ENCODE results near the gene MACIR. TPM values are rescaled to one million over a fixed set of nuclear protein-coding genes. Genes with fewer than 3 reads are reported as not detected.

Gene MACIR
- total RNA-seq, 4 donors from 2014 or later, result 4.1 to 42.7 (median 24.1) TPM

DNA sequence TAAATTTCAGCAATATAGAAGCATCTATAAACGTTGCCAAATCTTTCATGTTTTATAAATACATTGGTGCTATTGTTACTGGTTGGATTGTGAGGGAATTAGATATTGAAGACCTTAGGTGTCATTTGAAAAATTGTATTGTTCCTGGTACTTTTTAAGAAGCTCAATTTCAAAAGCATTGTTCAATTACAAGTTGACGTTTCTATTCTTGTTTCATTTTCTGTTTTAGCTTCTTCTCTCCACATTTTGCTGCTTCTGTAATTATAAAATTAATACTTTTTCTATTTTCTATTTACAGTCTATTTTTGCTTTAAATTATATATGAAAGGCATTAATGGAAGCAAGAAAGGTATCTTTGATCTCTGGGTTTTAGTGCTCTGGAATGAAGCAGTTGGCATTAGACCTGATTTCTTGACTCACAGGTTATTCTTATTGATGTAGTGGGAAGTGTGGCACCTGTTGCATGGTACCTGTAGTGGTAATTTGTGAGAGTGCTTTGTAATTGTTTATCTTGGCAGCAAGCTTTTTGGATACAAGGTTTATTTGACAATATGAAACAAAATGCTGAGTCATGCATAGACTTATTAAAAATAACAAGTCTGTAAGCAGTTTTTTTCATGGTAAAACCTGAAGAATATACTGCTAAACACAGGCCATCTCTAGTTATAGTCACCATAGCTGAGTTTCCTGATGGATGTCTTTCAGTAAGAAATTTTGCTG lies 13.2 kb downstream of the MACIR start:
- no peak overlapping the region for H3K27ac ChIP-seq
- H3K4me3 ChIP-seq, result no peak overlapping the region
- no peak for DNase-seq

GRCh38 chr5:103272377-103272776 lies 13.8 kb downstream of the MACIR start:
- Histone ChIP-seq H3K27ac (no peak overlapping the region), H3K9me3 (no peaks in the 10 kb centered on the region), H3K4me1 (no peaks in the 10 kb centered on the region), H3K4me3 (no peak overlapping the region), H3K27me3 (no peaks in the 10 kb centered on the region), H3K36me3 (peaks cover 0 to 25% (median 0%) of the 10 kb centered on the region in 3 donors)
- no peak for DNase-seq
- no peak for TF ChIP-seq POLR2A (IDR thresholded peaks at IDR 0.05)
- TF ChIP-seq CTCF (IDR thresholded peaks at IDR 0.05), result no peak

More for the DNA sequence above, 13.2 kb downstream of the MACIR start:
- no peaks in the 10 kb centered on the region for H3K4me1 ChIP-seq
- TF ChIP-seq POLR2A (IDR thresholded peaks at IDR 0.05) (no peak), CTCF (IDR thresholded peaks at IDR 0.05) (no peak)
- H3K27me3 ChIP-seq, result no peaks in the 10 kb centered on the region
- H3K36me3 ChIP-seq, result peaks cover 0 to 27% (median 0%) of the 10 kb centered on the region in 3 donors
- no peaks in the 10 kb centered on the region for H3K9me3 ChIP-seq

GRCh38 chr5:103273952-103274351 lies 15.4 kb downstream of the MACIR start:
- TF ChIP-seq POLR2A (IDR thresholded peaks at IDR 0.05) (no peak), CTCF (IDR thresholded peaks at IDR 0.05) (no peak)

DNA sequence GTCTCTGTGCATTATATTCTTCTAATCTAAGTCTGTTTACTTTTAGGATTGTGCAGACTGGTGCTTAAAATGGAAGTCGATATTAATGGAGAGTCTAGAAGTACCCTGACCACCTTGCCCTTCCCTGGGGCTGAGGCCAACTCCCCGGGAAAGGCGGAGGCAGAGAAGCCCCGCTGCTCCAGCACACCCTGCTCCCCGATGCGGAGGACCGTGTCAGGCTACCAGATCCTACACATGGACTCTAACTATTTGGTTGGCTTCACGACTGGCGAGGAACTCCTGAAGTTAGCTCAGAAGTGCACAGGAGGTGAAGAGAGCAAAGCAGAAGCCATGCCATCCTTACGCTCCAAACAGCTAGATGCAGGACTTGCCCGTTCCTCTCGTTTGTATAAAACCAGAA lies 17.3 kb downstream of the MACIR start:
- Histone ChIP-seq H3K27ac (no peak overlapping the region), H3K36me3 (peaks cover 0 to 21% (median 0%) of the 10 kb centered on the region in 3 donors), H3K4me1 (no peaks in the 10 kb centered on the region), H3K4me3 (no peak overlapping the region), H3K27me3 (no peaks in the 10 kb centered on the region), H3K9me3 (no peaks in the 10 kb centered on the region)
- DNase-seq, result no peak
- TF ChIP-seq POLR2A (IDR thresholded peaks at IDR 0.05) (no peak), CTCF (IDR thresholded peaks at IDR 0.05) (no peak)

More at GRCh38 chr5:103273952-103274351, 15.4 kb downstream of the MACIR start:
- no peak for DNase-seq
- Histone ChIP-seq H3K4me3 (no peak overlapping the region), H3K36me3 (peaks cover 0 to 21% (median 0%) of the 10 kb centered on the region in 3 donors), H3K9me3 (no peaks in the 10 kb centered on the region), H3K27me3 (no peaks in the 10 kb centered on the region), H3K27ac (no peak overlapping the region), H3K4me1 (no peaks in the 10 kb centered on the region)

DNA sequence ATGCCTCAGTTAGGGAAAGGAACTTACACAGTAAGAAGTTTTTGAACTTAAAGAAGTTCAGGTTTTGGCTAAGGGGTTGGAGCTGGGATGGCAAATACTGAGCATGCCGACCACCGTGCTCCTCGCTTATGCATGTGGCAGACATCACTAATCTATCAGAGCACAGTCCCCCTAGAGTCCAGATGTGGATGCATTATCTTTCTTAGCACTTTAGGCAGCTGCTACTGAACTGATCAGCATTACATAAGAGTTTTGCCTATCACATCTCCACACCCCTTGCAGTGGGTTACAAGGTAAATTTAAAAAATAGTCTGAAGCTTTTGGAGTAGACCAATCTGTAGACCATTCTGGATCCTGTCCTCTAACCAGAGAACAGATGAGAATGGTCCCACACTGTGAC lies 22.4 kb downstream of the MACIR start:
- H3K27ac ChIP-seq, result no peak overlapping the region

More for the DNA sequence above, 22.4 kb downstream of the MACIR start:
- Histone ChIP-seq H3K4me1 (no peaks in the 10 kb centered on the region), H3K27me3 (no peaks in the 10 kb centered on the region), H3K9me3 (no peaks in the 10 kb centered on the region), H3K4me3 (no peak overlapping the region), H3K36me3 (peaks cover 0 to 16% (median 0%) of the 10 kb centered on the region in 3 donors)
- TF ChIP-seq POLR2A (IDR thresholded peaks at IDR 0.05) (no peak), CTCF (IDR thresholded peaks at IDR 0.05) (no peak)
- no peak for DNase-seq
